Fibroblast of peridontal ligament (primary cell): Measurements from ENCODE around the gene SSR4.
"Not testable (repeated sequence)": the region's sequence is repeated elsewhere in the genome, so short reads cannot be mapped to it uniquely, and the experiment has no call there.

Experiments used
- DNase-seq: peaks from one replicate; pipeline ENCODE4 v3.0.0-alpha.2; 2010; ENCODE audit errors: extremely low read depth

SSR4 gene

GRCh38 chrX:153794018-153794896 lies at the start of gene SSR4, which contains the start of gene IDH3G:
Gene SSR4 (plus strand): TSS chrX:153794668. CDS start chrX:153794688, 20 bp downstream.
Gene IDH3G (minus strand): TSS chrX:153794375. CDS start chrX:153794326, 49 bp downstream.
- DNase-seq = peak; percentile 90

GRCh38 chrX:153745067-153745433 lies 49.4 kb upstream of the SSR4 start:
- DNase-seq = not testable (repeated sequence)

GRCh38 chrX:153746359-153746758 lies 48.1 kb upstream of the SSR4 start:
- no peak for DNase-seq

- DNase-seq = not testable (repeated sequence)
Observed at GRCh38 chrX:153746991-153747390, 47.5 kb upstream of the SSR4 start.

GRCh38 chrX:153749017-153749416 lies 45.5 kb upstream of the SSR4 start:
- not testable (repeated sequence) for DNase-seq

- DNase-seq = no peak
Observed at GRCh38 chrX:153750127-153750774, 44.2 kb upstream of the SSR4 start.

- no peak for DNase-seq
Observed at GRCh38 chrX:153755136-153755535, 39.3 kb upstream of the SSR4 start.

GRCh38 chrX:153761863-153762262 lies 32.6 kb upstream of the SSR4 start:
- DNase-seq = no peak

- no peak for DNase-seq
Observed at GRCh38 chrX:153762626-153763173, 31.8 kb upstream of the SSR4 start.

GRCh38 chrX:153763298-153763932 lies 31.1 kb upstream of the SSR4 start:
- DNase-seq = no peak

GRCh38 chrX:153763989-153764755 lies 30.3 kb upstream of the SSR4 start, which contains the start of gene PLXNB3:
Gene PLXNB3 (plus strand): TSS chrX:153764249. CDS start chrX:153765536, 1,287 bp downstream.
- DNase-seq = peak; percentile 59

- no peak for DNase-seq
Observed at GRCh38 chrX:153764786-153765137, 29.7 kb upstream of the SSR4 start.

- DNase-seq = no peak
Observed at GRCh38 chrX:153765138-153766079, 29.1 kb upstream of the SSR4 start.

- peak; percentile 57 for DNase-seq
Observed at GRCh38 chrX:153766098-153766817, 28.2 kb upstream of the SSR4 start.

GRCh38 chrX:153766871-153767673 lies 27.4 kb upstream of the SSR4 start:
- DNase-seq = no peak

GRCh38 chrX:153767674-153768055 lies 26.8 kb upstream of the SSR4 start:
- no peak for DNase-seq

GRCh38 chrX:153768311-153769157 lies 25.9 kb upstream of the SSR4 start:
- no peak for DNase-seq
